Measurements from ENCODE around the gene GLI3.
A peak's percentile ranks its signal among the peaks of the same experiment; 100 is the strongest.

Gene GLI3

GRCh38 chr7:41940760-41941343, 296.2 kb downstream of the GLI3 start:
- H3K27ac ChIP-seq = no peak overlapping the region
- peak; percentile 95 for TF ChIP-seq CTCF (conservative IDR thresholded peaks at IDR 0.05)

- H3K27ac ChIP-seq = no peak overlapping the region
- TF ChIP-seq CTCF (conservative IDR thresholded peaks at IDR 0.05) = no peak
Measured at GRCh38 chr7:41938371-41938770, 298.6 kb downstream of the GLI3 start.

GRCh38 chr7:41933427-41933826, 303.6 kb downstream of the GLI3 start:
- H3K27ac ChIP-seq = no peak overlapping the region
- no peak for TF ChIP-seq CTCF (conservative IDR thresholded peaks at IDR 0.05)

GRCh38 chr7:41931263-41931646, 305.8 kb downstream of the GLI3 start:
- TF ChIP-seq CTCF (conservative IDR thresholded peaks at IDR 0.05) = no peak
- no peak overlapping the region for H3K27ac ChIP-seq

- no peak for TF ChIP-seq CTCF (conservative IDR thresholded peaks at IDR 0.05)
- no peak overlapping the region for H3K27ac ChIP-seq
Measured at GRCh38 chr7:41930538-41931262, 306.3 kb downstream of the GLI3 start.

- TF ChIP-seq CTCF (conservative IDR thresholded peaks at IDR 0.05) = no peak
- H3K27ac ChIP-seq = no peak overlapping the region
Measured at GRCh38 chr7:41928781-41929180, 308.2 kb downstream of the GLI3 start.

GRCh38 chr7:41928166-41928565, 308.8 kb downstream of the GLI3 start:
- no peak for TF ChIP-seq CTCF (conservative IDR thresholded peaks at IDR 0.05)
- no peak overlapping the region for H3K27ac ChIP-seq

Measured in VCaP (cell line).